ENCODE results near the gene GJB3. TPM values are rescaled to one million over a fixed set of nuclear protein-coding genes. Genes with fewer than 3 reads are reported as not detected.
"Not testable (repeated sequence)": the region's sequence is repeated elsewhere in the genome, so short reads cannot be mapped to it uniquely, and the experiment has no call there.

GJB3 gene
- total and polyA plus RNA-seq, 8 donors, result 0.09 to 0.72 (median 0.15) TPM; not detected in 1

DNA sequence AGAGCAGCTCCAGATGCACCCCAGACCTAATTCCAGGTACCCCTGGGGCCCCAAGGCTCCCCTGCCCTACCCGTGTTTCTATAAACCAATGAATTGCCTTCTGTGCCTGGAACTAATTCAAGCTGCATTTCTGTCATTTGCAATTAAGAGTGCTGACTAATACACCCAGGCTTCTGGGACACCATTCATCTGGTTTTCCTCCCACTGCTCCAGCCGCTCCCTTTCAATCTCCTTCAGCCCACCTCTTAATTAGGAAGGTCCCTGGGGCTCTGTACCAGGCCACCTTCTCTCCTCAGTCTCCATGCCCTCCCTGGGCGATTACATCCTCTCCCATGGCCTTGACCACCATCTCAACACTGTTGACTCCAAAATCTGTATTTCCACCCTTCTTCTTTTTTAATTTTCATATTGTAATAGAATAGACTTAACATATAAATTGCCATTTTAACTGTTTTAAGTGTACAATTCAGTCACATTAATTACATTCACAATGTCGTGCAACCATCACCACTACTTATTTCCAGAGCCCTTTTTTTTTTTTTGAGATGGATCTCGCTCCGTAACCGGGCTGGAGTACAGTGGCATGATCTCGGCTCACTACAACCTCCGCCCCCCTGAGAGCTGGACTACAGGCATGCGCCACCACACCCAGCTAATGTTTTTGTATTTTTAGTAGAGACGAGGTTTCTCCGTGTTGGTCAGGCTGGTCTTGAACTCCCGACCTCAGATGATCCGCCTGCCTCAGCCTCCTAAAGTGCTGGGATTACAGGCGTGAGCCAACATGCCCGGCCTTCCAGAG lies 9.2 kb upstream of the GJB3 start:
- ATAC-seq (no peak), FAIRE-seq (no peak), DNase-seq (no peak)
- H3K27ac ChIP-seq, result no peak overlapping the region
- intact Hi-C loops (cut with DNase I), result no loop called here
- WGBS, 2 donors, result 85 to 94% methylated on average over 16 of the region's 16 CpGs
- H3K4me3 ChIP-seq, result no peak overlapping the region
- TF ChIP-seq, protein P1, sequence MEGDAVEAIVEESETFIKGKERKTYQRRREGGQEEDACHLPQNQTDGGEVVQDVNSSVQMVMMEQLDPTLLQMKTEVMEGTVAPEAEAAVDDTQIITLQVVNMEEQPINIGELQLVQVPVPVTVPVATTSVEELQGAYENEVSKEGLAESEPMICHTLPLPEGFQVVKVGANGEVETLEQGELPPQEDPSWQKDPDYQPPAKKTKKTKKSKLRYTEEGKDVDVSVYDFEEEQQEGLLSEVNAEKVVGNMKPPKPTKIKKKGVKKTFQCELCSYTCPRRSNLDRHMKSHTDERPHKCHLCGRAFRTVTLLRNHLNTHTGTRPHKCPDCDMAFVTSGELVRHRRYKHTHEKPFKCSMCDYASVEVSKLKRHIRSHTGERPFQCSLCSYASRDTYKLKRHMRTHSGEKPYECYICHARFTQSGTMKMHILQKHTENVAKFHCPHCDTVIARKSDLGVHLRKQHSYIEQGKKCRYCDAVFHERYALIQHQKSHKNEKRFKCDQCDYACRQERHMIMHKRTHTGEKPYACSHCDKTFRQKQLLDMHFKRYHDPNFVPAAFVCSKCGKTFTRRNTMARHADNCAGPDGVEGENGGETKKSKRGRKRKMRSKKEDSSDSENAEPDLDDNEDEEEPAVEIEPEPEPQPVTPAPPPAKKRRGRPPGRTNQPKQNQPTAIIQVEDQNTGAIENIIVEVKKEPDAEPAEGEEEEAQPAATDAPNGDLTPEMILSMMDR (IDR thresholded peaks at IDR 0.05), result no peak
- H3K4me1 ChIP-seq, result no peaks in the 10 kb centered on the region
- H3K9me3 ChIP-seq, result no peaks in the 10 kb centered on the region
- no peaks in the 10 kb centered on the region for H3K27me3 ChIP-seq
- H3K36me3 ChIP-seq, result no peaks in the 10 kb centered on the region

DNA sequence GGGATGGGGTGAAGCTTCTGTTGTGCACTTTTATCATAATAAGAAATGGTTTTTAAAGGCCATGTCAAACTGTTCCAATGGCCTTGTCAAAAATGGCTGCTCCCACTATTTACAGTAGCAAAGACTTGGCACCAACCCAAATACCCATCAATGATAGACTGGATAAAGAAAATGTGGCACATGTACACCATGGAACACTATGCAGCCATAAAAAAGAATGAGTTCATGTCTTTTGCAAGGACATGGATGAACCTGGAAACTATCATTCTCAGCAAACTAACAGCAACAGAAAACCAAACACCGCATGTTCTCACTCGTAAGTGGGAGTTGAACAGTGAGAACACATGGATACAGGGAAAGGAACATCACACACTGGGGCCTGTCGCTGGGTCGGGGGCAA lies 7.9 kb upstream of the GJB3 start:
- DNase-seq; intact Hi-C loops (cut with DNase I); FAIRE-seq; H3K27me3 ChIP-seq; H3K9me3 ChIP-seq; H3K36me3 ChIP-seq; H3K4me1 ChIP-seq; H3K27ac ChIP-seq; H3K4me3 ChIP-seq; ATAC-seq: not testable (repeated sequence)
- 78 to 94% methylated on average over 4 of the region's 4 CpGs for WGBS, 2 donors

- DNase-seq (no peak), FAIRE-seq (no peak), ATAC-seq (no peak)
- Histone ChIP-seq H3K36me3 (no peaks in the 10 kb centered on the region), H3K27ac (no peak overlapping the region), H3K9me3 (no peaks in the 10 kb centered on the region), H3K27me3 (no peaks in the 10 kb centered on the region), H3K4me1 (no peaks in the 10 kb centered on the region), H3K4me3 (no peak overlapping the region)
- intact Hi-C loops (cut with DNase I), result no loop called here
- TF ChIP-seq, protein P1 (IDR thresholded peaks at IDR 0.05), result no peak
- 71 to 73% methylated on average over 8 of the region's 8 CpGs for WGBS, 2 donors
Measured at GRCh38 chr1:34774957-34775356, 6.1 kb upstream of the GJB3 start.

DNA sequence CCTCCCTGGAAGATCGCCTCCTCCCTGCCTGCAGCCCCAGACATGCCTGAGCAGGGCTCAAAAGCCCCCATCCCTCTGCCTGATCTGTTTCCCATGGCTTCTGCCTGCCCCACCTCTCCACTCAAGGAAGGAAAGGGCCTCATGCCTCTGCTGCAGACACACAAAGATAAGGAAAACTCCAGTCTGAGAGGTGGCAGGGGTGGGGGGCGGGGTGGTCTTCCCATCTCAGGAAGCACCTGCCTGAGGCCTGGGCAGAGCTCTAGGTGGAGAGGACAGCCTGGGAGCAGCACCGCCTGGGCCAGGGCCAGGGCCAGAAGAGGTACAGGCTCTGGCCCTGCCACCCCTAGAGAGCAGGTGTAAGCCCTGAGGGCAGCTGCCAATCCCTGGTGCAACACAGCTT lies 4.1 kb upstream of the GJB3 start:
- intact Hi-C loops (cut with DNase I), result no loop called here
- TF ChIP-seq, protein P1 (IDR thresholded peaks at IDR 0.05), result no peak
- H3K4me3 ChIP-seq, result no peak overlapping the region

GRCh38 chr1:34777519-34778321 lies 3.3 kb upstream of the GJB3 start:
- TF ChIP-seq, protein P1 (IDR thresholded peaks at IDR 0.05), result no peak
- peaks cover 0 to 13% (median 5%) of the 10 kb centered on the region in 3 donors for H3K4me1 ChIP-seq
- ATAC-seq (no peak), DNase-seq (no peak), FAIRE-seq (no peak)
- WGBS, 2 donors, result 54 to 67% methylated on average over 10 of the region's 10 CpGs
- H3K27me3 ChIP-seq, result no peaks in the 10 kb centered on the region
- H3K27ac ChIP-seq, result no peak overlapping the region
- H3K9me3 ChIP-seq, result no peaks in the 10 kb centered on the region
- intact Hi-C loops (cut with DNase I), result no loop called here
- H3K4me3 ChIP-seq, result no peak overlapping the region
- H3K36me3 ChIP-seq, result no peaks in the 10 kb centered on the region

More for the DNA sequence above, 4.1 kb upstream of the GJB3 start:
- WGBS, 2 donors, result 70 to 76% methylated on average over 3 of the region's 3 CpGs
- Histone ChIP-seq H3K4me1 (peaks cover 0 to 7% (median 5%) of the 10 kb centered on the region in 3 donors), H3K27ac (no peak overlapping the region), H3K9me3 (no peaks in the 10 kb centered on the region), H3K27me3 (no peaks in the 10 kb centered on the region), H3K36me3 (no peaks in the 10 kb centered on the region)
- ATAC-seq, result no peak
- no peak for DNase-seq
- no peak for FAIRE-seq
